ENCODE measurements around the gene BUD13. TPM values are rescaled to one million over a fixed set of nuclear protein-coding genes. Genes with fewer than 3 reads are reported as not detected.

The BUD13 gene
- total and polyA plus RNA-seq, 2 experiments from 2014 or later: 17.0 to 24.8 TPM

GRCh38 chr11:116778556-116778955 lies 5.8 kb upstream of the BUD13 start (continued):
- no peak for TF ChIP-seq ZNF462 (CRISPR knock-in tag; IDR thresholded peaks at IDR 0.05)
- TF ChIP-seq STAT1 (IDR thresholded peaks at IDR 0.05; ENCODE audit: unreplicated experiment): no peak
- no peak for TF ChIP-seq POLR2AphosphoS5 (IDR thresholded peaks at IDR 0.05; ENCODE audit: low read depth)
- TF ChIP-seq ZNF114 (CRISPR knock-in tag; IDR thresholded peaks at IDR 0.05): no peak
- TF ChIP-seq CREB1 (CRISPR knock-in tag; IDR thresholded peaks at IDR 0.05; ENCODE audit: low read depth): no peak
- TF ChIP-seq REST (IDR thresholded peaks at IDR 0.05; ENCODE audit: unreplicated experiment): no peak
- no peak for TF ChIP-seq NANOG (IDR thresholded peaks at IDR 0.05; ENCODE audit: borderline replicate concordance)
- no peak for TF ChIP-seq CTCF (conservative IDR thresholded peaks at IDR 0.05; ENCODE audit: low read depth in 2 of 2)
